Activated CD8-positive, alpha-beta memory T cell treated with anti-CD3 and anti-CD28 coated beads for 48 hours (primary cell): ENCODE measurements around the gene MYBPC2.
"Not testable (repeated sequence)": the region's sequence is repeated elsewhere in the genome, so short reads cannot be mapped to it uniquely, and the experiment has no call there.

Source experiments
- DNase-seq, 3 experiments: peaks; one replicate each; pipeline ENCODE4 v3.0.0-alpha.2; 2020; ENCODE audit warnings: low read depth in 2 of 3, low spot score in 2 of 3

Gene MYBPC2

GRCh38 chr19:50432221-50433028 lies at the start of gene MYBPC2:
MYBPC2 (plus strand) TSS chr19:50432892; CDS start chr19:50432954, 62 bp downstream.
- no peak for DNase-seq

- DNase-seq: no peak
Observed at GRCh38 chr19:50383001-50383851, 49.5 kb upstream of the MYBPC2 start.

GRCh38 chr19:50383852-50384684 lies 48.6 kb upstream of the MYBPC2 start, which contains the start of gene POLD1:
POLD1 (plus strand) TSS chr19:50384347; CDS start chr19:50398852, 14,505 bp downstream.
- DNase-seq: peak; percentile 95 to 97 (median 96)

- no peak for DNase-seq
Observed at GRCh38 chr19:50384685-50385535, 47.8 kb upstream of the MYBPC2 start.

GRCh38 chr19:50387176-50387867 lies 45.4 kb upstream of the MYBPC2 start:
- DNase-seq: no peak

- DNase-seq: no peak
Observed at GRCh38 chr19:50387868-50388245, 44.8 kb upstream of the MYBPC2 start.

- DNase-seq: not testable (repeated sequence)
Observed at GRCh38 chr19:50390295-50390694, 42.4 kb upstream of the MYBPC2 start.

- not testable (repeated sequence) for DNase-seq
Observed at GRCh38 chr19:50390952-50391351, 41.7 kb upstream of the MYBPC2 start.

GRCh38 chr19:50392759-50393158 lies 39.9 kb upstream of the MYBPC2 start:
- DNase-seq: no peak

- no peak for DNase-seq
Observed at GRCh38 chr19:50393589-50393988, 39.1 kb upstream of the MYBPC2 start.

- DNase-seq: no peak
Observed at GRCh38 chr19:50394017-50394416, 38.7 kb upstream of the MYBPC2 start.

GRCh38 chr19:50398675-50399367 lies 33.9 kb upstream of the MYBPC2 start:
- DNase-seq: no peak

- DNase-seq: no peak
Observed at GRCh38 chr19:50399368-50399745, 33.3 kb upstream of the MYBPC2 start.

- DNase-seq: no peak
Observed at GRCh38 chr19:50401605-50402450, 30.9 kb upstream of the MYBPC2 start.

GRCh38 chr19:50402544-50403301 lies 30.0 kb upstream of the MYBPC2 start:
- no peak for DNase-seq

GRCh38 chr19:50406156-50406820 lies 26.4 kb upstream of the MYBPC2 start:
- no peak for DNase-seq

- no peak for DNase-seq
Observed at GRCh38 chr19:50406829-50407228, 25.9 kb upstream of the MYBPC2 start.
